Measurements from ENCODE around the gene TIE1. TPM values are rescaled to one million over a fixed set of nuclear protein-coding genes. Genes with fewer than 3 reads are reported as not detected.

The TIE1 gene
- total RNA-seq, 2 donors from 2014 or later: 4.9 to 7.6 TPM

GRCh38 chr1:43321331-43321891 is 20.6 kb downstream of the TIE1 start:
- no peak for DNase-seq
- intact Hi-C loops (cut with DNase I, micrococcal nuclease): no loop called here
- no peak for ATAC-seq

GRCh38 chr1:43322506-43322905 is 21.7 kb downstream of the TIE1 start:
- no peak for ATAC-seq
- DNase-seq: no peak
- intact Hi-C loops (cut with DNase I, micrococcal nuclease): no loop called here

GRCh38 chr1:43324810-43325209 is 24.0 kb downstream of the TIE1 start:
- no peak for DNase-seq
- ATAC-seq: no peak

GRCh38 chr1:43325381-43325780 is 24.6 kb downstream of the TIE1 start:
- DNase-seq (no peak), ATAC-seq (no peak)
- intact Hi-C loops (cut with DNase I, micrococcal nuclease): no loop called here

More at GRCh38 chr1:43324810-43325209, 24.0 kb downstream of the TIE1 start:
- intact Hi-C loops (cut with DNase I, micrococcal nuclease): no loop called here

GRCh38 chr1:43327549-43328292 is 26.9 kb downstream of the TIE1 start:
- intact Hi-C loops (cut with DNase I, micrococcal nuclease): no loop called here
- peak; percentile 45 for ATAC-seq
- no peak for DNase-seq

GRCh38 chr1:43329995-43330751 is 29.4 kb downstream of the TIE1 start:
- intact Hi-C loops (cut with DNase I, micrococcal nuclease): no loop called here
- peak; percentile 85 for ATAC-seq
- DNase-seq: peak in 1 of 2 donors; percentile 30

GRCh38 chr1:43331688-43332087 is 30.9 kb downstream of the TIE1 start:
- intact Hi-C loops (cut with DNase I, micrococcal nuclease): no loop called here
- DNase-seq (no peak), ATAC-seq (no peak)

GRCh38 chr1:43334453-43335205 is 33.8 kb downstream of the TIE1 start:
- intact Hi-C loops (cut with DNase I, micrococcal nuclease): no loop called here
- DNase-seq (no peak), ATAC-seq (no peak)

- no peak for DNase-seq
- intact Hi-C loops (cut with DNase I, micrococcal nuclease): no loop called here
These were observed 36.8 kb downstream of the TIE1 start, which contains the start of gene MPL for GRCh38 chr1:43337588-43337987. Gene MPL, plus strand, starts transcription at chr1:43337818. Its CDS starts 31 bp downstream, at chr1:43337849.

GRCh38 chr1:43338001-43338400 is 37.2 kb downstream of the TIE1 start:
- ATAC-seq: no peak
- no peak for DNase-seq
- intact Hi-C loops (cut with DNase I, micrococcal nuclease): no loop called here

More at GRCh38 chr1:43337588-43337987, 36.8 kb downstream of the TIE1 start, which contains the start of gene MPL:
- no peak for ATAC-seq

- intact Hi-C loops (cut with DNase I, micrococcal nuclease): no loop called here
- ATAC-seq: no peak
- no peak for DNase-seq
These were observed 38.9 kb downstream of the TIE1 start for GRCh38 chr1:43339584-43340232.

GRCh38 chr1:43340559-43340958 is 39.8 kb downstream of the TIE1 start:
- intact Hi-C loops (cut with DNase I, micrococcal nuclease): no loop called here
- no peak for ATAC-seq
- no peak for DNase-seq

- intact Hi-C loops (cut with DNase I, micrococcal nuclease): no loop called here
- ATAC-seq (no peak), DNase-seq (no peak)
These were observed 43.6 kb downstream of the TIE1 start for GRCh38 chr1:43344267-43344850.

- intact Hi-C loops (cut with DNase I, micrococcal nuclease): no loop called here
- ATAC-seq (peak; percentile 27), DNase-seq (no peak)
These were observed 44.3 kb downstream of the TIE1 start for GRCh38 chr1:43345120-43345519.

- intact Hi-C loops (cut with DNase I, micrococcal nuclease): no loop called here
- ATAC-seq: no peak
- DNase-seq: no peak
These were observed 45.9 kb downstream of the TIE1 start for GRCh38 chr1:43346636-43347035.

GRCh38 chr1:43348343-43348808 is 47.6 kb downstream of the TIE1 start:
- DNase-seq (peak in 1 of 2 donors; percentile 43), ATAC-seq (peak; percentile 32)
- intact Hi-C loops (cut with DNase I, micrococcal nuclease): no loop called here

- intact Hi-C loops (cut with DNase I, micrococcal nuclease): no loop called here
- ATAC-seq (peak; percentile 87), DNase-seq (peak; percentile 94 to 96)
These were observed 48.2 kb downstream of the TIE1 start for GRCh38 chr1:43348809-43349593.

Data from left colon (tissue), 2 donors.